GM13977 (cell line): ENCODE data around the gene VAT1L.

ENCODE experiments used
- DNase-seq: peaks from one replicate; pipeline ENCODE4 v3.0.0; 2012; ENCODE audit warnings: low spot score
- in situ Hi-C: fragments of 300-500 bp; cut with MboI; formaldehyde crosslinking; loops from one replicate; pipeline ENCODE4 v1.12.0; 2022; ENCODE audit warnings: low sequenced_read_pairs, low pct_unique_long_range_greater_than_20kb, mixed read lengths, inconsistent platforms; ENCODE audit not compliant: unreplicated experiment
- TF ChIP-seq, protein P1 (sequence below): IDR thresholded peaks from 2 replicates; pipeline ENCODE4 v1.5.1; 2012; ENCODE audit warnings: mild to moderate bottlenecking, control low read depth; ENCODE audit not compliant: insufficient read depth; ENCODE audit errors: extremely low read depth, missing control alignments

Gene VAT1L

DNA sequence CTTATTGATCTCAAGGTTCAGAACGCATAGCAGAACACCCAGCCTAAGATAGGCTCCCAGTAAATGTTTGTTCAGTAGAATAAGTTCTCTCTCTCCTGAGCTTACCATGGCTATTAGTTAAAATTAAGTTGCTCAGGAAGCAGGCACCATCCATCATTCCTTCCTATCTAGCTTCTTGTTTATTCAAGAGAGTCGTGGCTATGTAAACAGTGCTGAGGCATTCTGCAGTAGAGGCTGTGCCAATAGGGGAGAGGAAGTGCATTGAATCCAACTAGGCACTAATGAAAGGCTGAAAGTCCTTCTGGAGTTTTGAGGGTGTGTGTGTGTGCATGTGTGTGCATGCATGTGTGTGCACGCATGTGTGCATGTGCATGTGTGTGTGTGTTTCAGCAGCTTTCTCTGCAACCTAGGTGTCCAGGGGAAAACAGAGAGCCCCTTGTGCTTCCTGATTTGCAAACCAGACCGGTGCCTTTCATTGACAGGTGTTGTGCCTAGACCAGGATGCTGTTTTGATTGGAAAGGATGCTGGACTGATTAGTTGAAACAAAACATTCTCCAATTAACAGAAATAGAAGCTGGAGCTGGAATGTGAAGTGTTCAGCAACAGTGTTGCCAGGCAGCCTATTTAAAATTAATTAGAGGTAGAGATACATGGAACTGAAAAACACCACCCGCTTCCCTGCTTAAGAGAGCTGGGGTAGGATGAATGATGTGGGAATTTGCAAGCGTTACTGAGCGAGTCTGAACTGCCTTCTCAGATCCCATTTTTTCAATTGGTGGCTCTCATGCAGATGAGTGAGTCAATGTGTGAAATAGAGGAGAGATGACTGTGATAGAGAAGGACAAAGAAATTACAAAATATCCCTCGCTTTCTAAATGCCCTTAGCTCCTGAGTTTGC is 130.7 kb downstream of the VAT1L start:
- TF ChIP-seq, protein P1, sequence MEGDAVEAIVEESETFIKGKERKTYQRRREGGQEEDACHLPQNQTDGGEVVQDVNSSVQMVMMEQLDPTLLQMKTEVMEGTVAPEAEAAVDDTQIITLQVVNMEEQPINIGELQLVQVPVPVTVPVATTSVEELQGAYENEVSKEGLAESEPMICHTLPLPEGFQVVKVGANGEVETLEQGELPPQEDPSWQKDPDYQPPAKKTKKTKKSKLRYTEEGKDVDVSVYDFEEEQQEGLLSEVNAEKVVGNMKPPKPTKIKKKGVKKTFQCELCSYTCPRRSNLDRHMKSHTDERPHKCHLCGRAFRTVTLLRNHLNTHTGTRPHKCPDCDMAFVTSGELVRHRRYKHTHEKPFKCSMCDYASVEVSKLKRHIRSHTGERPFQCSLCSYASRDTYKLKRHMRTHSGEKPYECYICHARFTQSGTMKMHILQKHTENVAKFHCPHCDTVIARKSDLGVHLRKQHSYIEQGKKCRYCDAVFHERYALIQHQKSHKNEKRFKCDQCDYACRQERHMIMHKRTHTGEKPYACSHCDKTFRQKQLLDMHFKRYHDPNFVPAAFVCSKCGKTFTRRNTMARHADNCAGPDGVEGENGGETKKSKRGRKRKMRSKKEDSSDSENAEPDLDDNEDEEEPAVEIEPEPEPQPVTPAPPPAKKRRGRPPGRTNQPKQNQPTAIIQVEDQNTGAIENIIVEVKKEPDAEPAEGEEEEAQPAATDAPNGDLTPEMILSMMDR: no peak
- DNase-seq: no peak
- in situ Hi-C loops: no loop called here

DNA sequence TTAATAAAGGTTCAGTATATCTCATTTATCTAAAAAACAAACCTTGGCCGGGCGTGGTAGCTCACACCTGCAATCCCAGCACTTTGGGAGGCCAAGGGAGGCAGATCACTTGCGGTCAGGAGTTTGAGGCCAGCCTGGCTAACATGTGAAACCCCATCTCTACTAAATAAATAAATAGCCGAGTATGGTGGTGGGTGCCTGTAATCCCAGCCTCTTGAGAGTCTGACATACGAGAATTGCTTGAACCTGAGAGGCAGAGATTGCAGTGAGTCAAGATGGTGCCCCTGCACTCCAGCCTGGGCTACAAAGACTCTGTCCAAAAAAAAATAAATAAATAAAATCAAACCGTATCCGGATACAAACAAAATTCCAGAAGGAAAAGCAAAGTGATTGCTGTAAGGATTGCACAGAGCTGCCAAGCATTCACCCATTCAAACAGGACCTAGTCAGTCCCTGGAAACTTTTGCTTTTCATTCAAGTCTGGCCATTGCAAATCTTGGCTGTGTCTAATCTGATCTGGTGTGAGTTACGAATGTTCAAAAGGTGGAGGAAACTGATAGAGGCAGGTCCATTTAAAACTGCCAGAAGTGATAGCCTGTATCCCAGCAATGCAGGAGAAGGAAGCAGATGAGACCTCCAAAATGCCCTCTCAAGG is 131.5 kb downstream of the VAT1L start:
- no peak for DNase-seq
- TF ChIP-seq, protein P1: no peak
- in situ Hi-C loops: no loop called here

DNA sequence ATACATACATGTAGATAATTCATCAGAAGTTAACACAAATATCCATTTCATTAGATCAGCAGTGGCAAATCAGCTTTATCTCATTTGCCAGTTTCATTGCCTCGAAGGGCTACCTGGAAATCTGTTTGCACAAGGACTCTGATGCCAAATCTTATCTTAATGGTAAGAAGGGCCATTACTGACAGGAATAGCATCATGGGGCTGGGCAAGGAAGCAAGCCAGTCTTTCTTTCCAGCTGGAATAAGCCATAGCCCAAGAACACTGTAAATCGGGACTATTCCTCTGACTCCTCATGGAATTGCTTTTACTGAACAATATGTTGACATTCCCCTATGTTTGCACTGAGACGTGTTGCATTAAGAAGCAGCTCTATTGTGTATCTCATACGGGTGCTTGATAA is 132.6 kb downstream of the VAT1L start:
- in situ Hi-C loops: no loop called here
- TF ChIP-seq, protein P1: no peak
- DNase-seq: no peak

DNA sequence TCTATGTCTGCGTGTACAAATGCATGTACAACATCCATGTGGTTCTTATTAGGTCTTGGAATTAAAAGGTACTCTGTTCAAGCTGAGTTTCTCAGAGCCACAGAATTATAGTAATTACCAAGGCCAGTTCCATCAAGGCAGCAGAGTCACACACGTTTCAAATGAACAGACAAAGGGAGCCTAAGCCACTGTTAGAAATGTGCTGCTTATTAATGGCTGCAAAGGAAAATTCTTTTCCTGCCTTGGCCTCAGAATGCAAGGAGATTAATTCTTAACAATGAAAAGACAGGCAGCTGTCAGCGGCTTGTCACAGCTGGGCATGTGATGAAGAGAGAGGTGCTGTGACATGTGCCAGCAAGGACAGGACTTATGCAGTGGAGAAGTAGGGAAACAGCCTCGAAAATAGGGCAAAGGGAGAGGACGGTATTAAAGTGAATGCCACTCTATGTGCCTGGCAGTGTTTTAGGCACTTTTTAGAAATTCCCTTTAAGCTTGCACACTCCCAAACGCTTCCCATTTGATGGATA is 133.9 kb downstream of the VAT1L start:
- in situ Hi-C loops: no loop called here
- TF ChIP-seq, protein P1: no peak
- DNase-seq: no peak

DNA sequence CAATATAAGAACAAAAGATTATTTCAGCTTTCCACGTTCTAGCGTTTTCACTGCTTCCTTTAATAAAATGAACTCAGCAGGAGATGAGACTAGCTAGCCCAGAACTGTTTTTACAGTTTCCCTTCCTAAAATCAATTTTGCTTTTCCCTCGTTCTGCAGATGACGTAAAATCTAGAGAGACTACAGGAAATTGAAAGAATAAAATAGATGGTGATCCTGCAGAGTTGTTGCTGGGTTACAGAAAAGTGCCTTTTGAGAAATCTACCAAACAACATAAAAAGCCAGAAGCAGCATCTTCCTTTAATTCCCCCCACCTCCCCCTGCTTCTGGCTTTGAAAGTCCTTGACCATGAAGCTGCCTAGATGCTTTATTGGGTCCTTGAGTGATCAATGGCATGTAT is 137.2 kb downstream of the VAT1L start:
- TF ChIP-seq, protein P1: no peak
- no peak for DNase-seq
- in situ Hi-C loops: no loop called here

DNA sequence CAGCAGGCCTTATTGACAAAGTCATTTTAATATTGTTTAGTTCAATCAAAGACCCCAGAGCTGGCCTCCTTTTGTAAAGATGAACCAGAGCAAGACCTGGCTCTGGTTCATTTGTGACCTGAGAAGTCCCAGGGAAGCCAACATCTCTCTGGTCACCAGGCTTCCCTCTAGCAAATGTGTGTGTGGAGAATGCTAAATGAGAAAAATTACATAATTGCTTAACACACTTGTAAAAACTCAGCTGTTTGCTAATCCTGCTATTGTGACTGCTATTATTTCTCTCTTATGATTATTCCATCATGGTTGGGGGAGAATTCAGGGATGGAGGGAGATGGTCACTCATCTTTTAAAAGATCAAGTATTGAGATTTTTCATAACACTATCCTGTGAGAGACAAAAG is 139.7 kb downstream of the VAT1L start:
- in situ Hi-C loops: no loop called here
- DNase-seq: no peak
- TF ChIP-seq, protein P1: no peak
